IMR-90 (cell line): ENCODE measurements around the gene RAPGEF3.

ENCODE experiments used
- CEBPB ChIP-seq: IDR thresholded peaks from 2 replicates; pipeline ENCODE4 v1.6.1; 2012; ENCODE audit warnings: low read depth, low read length, improper control_type of control experiment
- CHD1 ChIP-seq: IDR thresholded peaks from 2 replicates; pipeline ENCODE4 v1.6.1; 2012; ENCODE audit warnings: low read depth, low read length, improper control_type of control experiment
- MXI1 ChIP-seq: IDR thresholded peaks from 2 replicates; pipeline ENCODE4 v1.6.1; 2012; ENCODE audit warnings: low read depth, mild to moderate bottlenecking, low read length, moderate library complexity, borderline replicate concordance
- POLR2A ChIP-seq: IDR thresholded peaks from 2 replicates; pipeline ENCODE4 v1.6.1; 2012; ENCODE audit warnings: mild to moderate bottlenecking, low read depth, low read length
- RAD21 ChIP-seq: IDR thresholded peaks from 2 replicates; pipeline ENCODE4 v1.6.1; 2012; ENCODE audit warnings: low read length, improper control_type of control experiment
- SMC3 ChIP-seq: fragments of 150-350 bp; IDR thresholded peaks from 2 replicates; pipeline ENCODE4 v1.6.1; 2016; ENCODE audit warnings: low read depth, mild to moderate bottlenecking, antibody characterized with exemption, low read length, moderate library complexity
- TF ChIP-seq, protein P1 (sequence below): conservative IDR thresholded peaks from 2 replicates; pipeline ENCODE4 v1.5.1; 2012; ENCODE audit warnings: mild to moderate bottlenecking, low read depth, low read length, improper control_type of control experiment
- TF ChIP-seq, protein P2 (sequence below): fragments of 150-350 bp; IDR thresholded peaks from 2 replicates; pipeline ENCODE4 v1.6.1; 2017; ENCODE audit warnings: mild to moderate bottlenecking, antibody characterized with exemption, low read length, low read depth
- TF ChIP-seq, protein P3 (sequence below): fragments of 150-350 bp; IDR thresholded peaks from 2 replicates; pipeline ENCODE4 v1.6.1; 2016; ENCODE audit warnings: low read depth, mild to moderate bottlenecking, low read length, moderate library complexity, borderline replicate concordance

DNA sequence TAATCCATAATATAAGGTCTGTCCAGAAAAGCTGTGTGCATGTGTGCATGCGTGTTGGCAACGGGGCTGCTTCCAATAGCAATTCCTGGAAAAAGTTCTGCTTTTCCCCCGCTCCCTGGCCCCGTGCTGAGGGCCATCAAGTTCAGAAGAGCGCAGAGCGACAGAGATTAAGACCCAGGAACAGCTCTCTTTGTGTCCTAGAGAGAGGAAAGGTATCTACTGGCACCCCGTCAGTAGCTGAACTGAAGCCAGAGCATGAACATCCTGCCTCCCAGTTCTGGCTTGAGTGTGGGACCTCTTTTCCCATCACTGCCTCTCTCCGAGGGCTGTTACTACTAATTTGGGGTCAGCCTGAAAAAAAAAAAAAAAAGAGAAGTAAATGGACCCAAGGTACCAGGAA lies 45.5 kb upstream of the RAPGEF3 start:
- no peak for TF ChIP-seq CHD1
- TF ChIP-seq, protein P1, sequence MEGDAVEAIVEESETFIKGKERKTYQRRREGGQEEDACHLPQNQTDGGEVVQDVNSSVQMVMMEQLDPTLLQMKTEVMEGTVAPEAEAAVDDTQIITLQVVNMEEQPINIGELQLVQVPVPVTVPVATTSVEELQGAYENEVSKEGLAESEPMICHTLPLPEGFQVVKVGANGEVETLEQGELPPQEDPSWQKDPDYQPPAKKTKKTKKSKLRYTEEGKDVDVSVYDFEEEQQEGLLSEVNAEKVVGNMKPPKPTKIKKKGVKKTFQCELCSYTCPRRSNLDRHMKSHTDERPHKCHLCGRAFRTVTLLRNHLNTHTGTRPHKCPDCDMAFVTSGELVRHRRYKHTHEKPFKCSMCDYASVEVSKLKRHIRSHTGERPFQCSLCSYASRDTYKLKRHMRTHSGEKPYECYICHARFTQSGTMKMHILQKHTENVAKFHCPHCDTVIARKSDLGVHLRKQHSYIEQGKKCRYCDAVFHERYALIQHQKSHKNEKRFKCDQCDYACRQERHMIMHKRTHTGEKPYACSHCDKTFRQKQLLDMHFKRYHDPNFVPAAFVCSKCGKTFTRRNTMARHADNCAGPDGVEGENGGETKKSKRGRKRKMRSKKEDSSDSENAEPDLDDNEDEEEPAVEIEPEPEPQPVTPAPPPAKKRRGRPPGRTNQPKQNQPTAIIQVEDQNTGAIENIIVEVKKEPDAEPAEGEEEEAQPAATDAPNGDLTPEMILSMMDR = no peak
- TF ChIP-seq POLR2A = no peak
- TF ChIP-seq, protein P2, sequence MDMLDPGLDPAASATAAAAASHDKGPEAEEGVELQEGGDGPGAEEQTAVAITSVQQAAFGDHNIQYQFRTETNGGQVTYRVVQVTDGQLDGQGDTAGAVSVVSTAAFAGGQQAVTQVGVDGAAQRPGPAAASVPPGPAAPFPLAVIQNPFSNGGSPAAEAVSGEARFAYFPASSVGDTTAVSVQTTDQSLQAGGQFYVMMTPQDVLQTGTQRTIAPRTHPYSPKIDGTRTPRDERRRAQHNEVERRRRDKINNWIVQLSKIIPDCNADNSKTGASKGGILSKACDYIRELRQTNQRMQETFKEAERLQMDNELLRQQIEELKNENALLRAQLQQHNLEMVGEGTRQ = no peak
- TF ChIP-seq SMC3 = no peak
- TF ChIP-seq MXI1 = no peak
- TF ChIP-seq RAD21 = no peak
- no peak for TF ChIP-seq CEBPB
- TF ChIP-seq, protein P3, sequence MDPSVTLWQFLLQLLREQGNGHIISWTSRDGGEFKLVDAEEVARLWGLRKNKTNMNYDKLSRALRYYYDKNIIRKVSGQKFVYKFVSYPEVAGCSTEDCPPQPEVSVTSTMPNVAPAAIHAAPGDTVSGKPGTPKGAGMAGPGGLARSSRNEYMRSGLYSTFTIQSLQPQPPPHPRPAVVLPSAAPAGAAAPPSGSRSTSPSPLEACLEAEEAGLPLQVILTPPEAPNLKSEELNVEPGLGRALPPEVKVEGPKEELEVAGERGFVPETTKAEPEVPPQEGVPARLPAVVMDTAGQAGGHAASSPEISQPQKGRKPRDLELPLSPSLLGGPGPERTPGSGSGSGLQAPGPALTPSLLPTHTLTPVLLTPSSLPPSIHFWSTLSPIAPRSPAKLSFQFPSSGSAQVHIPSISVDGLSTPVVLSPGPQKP = no peak
